Motor neuron (in vitro differentiated cells): Measurements from ENCODE around the gene ARMH3. TPM values are rescaled to one million over a fixed set of nuclear protein-coding genes. Genes with fewer than 3 reads are reported as not detected.
A peak's percentile ranks its signal among the peaks of the same experiment; 100 is the strongest.

Experiments used
- ATAC-seq, 8 experiments: fragments of 200-7000 bp; cut with Tn5 transposase; replicated peaks in 6 of 8; 2 replicates each; pipeline ENCODE4 v1.8.0; 2021; ENCODE audit warnings: mild to moderate bottlenecking in 8 of 8, moderate library complexity in 8 of 8
- H3K27ac ChIP-seq, 2 donors: fragments of 250-450 bp; sonication (Bioruptor Pico); 2 replicates each; pipeline ENCODE4 v1.9.0; 2021; ENCODE audit warnings: antibody characterized with exemption in 2 of 2, mild to moderate bottlenecking in 2 of 2, moderate library complexity in 1 of 2
- H3K4me1 ChIP-seq, 2 donors: fragments of 250-450 bp; sonication (Bioruptor Pico); replicated peaks in 1 of 2; 2 replicates each; pipeline ENCODE4 v1.6.1; 2021; ENCODE audit warnings: antibody characterized with exemption in 2 of 2, mild to moderate bottlenecking in 2 of 2, moderate library complexity in 1 of 2
- H3K4me3 ChIP-seq, 5 donors: fragments of 250-450 bp; sonication (Bioruptor Pico); 2 replicates each; pipeline ENCODE4 v1.9.0; 2021; ENCODE audit warnings: antibody characterized with exemption in 5 of 5, mild to moderate bottlenecking in 5 of 5, moderate library complexity in 4 of 5
- WGBS, 10 experiments: fragments of 450-650 bp; shearing (Covaris generic); methylation state at CpG; one replicate each; pipeline ENCODE4 v1.0.0; 2022; 5-methylcytosine and 5-hydroxymethylcytosine counted together
- in situ Hi-C, 9 experiments: fragments of 400-800 bp; cut with MboI; loops; one replicate each; pipeline ENCODE4 v1.15.0; 2021; ENCODE audit warnings: low sequenced_read_pairs in 9 of 9, low pct_unique_long_range_greater_than_20kb in 2 of 9; ENCODE audit not compliant: unreplicated experiment in 9 of 9
- total RNA-seq, 8 experiments: library from RNA; unstranded; fragments of 300-600 nt; gene quantifications; 2 replicates each; pipeline versions ENCODE4 v1.2.3 to v1.2.4, GENCODE V29; 2022

ARMH3 gene
- total RNA-seq, 8 experiments from 2014 or later, result 5.5 to 18.3 (median 10.0) TPM

- WGBS, 10 experiments, result 73 to 100% (median 95%) methylated on average over 1 to 4 of the region's 4 CpGs; no CpG with 5 or more reads in 1 of the 10 experiments
- Histone ChIP-seq H3K4me1 (peaks cover 9 to 13% of the 10 kb centered on the region in 2 donors), H3K4me3 (no peak overlapping the region), H3K27ac (no peak overlapping the region)
- no peak for ATAC-seq
- in situ Hi-C loops, result no loop called here
These were observed 149.3 kb downstream of the ARMH3 start for GRCh38 chr10:101906586-101907183.

GRCh38 chr10:101905251-101905650 is 150.7 kb downstream of the ARMH3 start:
- H3K27ac ChIP-seq, result no peak overlapping the region
- 86 to 100% (median 100%) methylated on average over 1 to 2 of the region's 2 CpGs; no CpG with 5 or more reads in 4 of the 10 experiments for WGBS, 10 experiments
- no peak overlapping the region for H3K4me3 ChIP-seq
- ATAC-seq, result no peak
- in situ Hi-C loops, result no loop called here
- peaks cover 13 to 16% of the 10 kb centered on the region in 2 donors for H3K4me1 ChIP-seq

- WGBS, 10 experiments, result 60 to 93% (median 73%) methylated on average over 1 to 6 of the region's 7 CpGs; no CpG with 5 or more reads in 2 of the 10 experiments
- H3K4me1 ChIP-seq, result peaks cover 13 to 16% of the 10 kb centered on the region in 2 donors
- no peak overlapping the region for H3K4me3 ChIP-seq
- H3K27ac ChIP-seq, result no peak overlapping the region
- in situ Hi-C loops, result no loop called here
- ATAC-seq, result peak in 2 of 8 experiments; percentile 39 to 86
These were observed 152.0 kb downstream of the ARMH3 start for GRCh38 chr10:101903827-101904550.

GRCh38 chr10:101902820-101903145 is 153.2 kb downstream of the ARMH3 start:
- Histone ChIP-seq H3K4me1 (peaks cover 13 to 16% of the 10 kb centered on the region in 2 donors), H3K27ac (no peak overlapping the region), H3K4me3 (no peak overlapping the region)
- in situ Hi-C loops, result no loop called here
- WGBS, 10 experiments, result 54 to 100% (median 77%) methylated on average over 1 to 4 of the region's 4 CpGs; no CpG with 5 or more reads in 2 of the 10 experiments
- peak in 1 of 8 experiments; percentile 19 for ATAC-seq

- WGBS, 10 experiments, result 23 to 100% (median 60%) methylated on average over 1 to 7 of the region's 7 CpGs; no CpG with 5 or more reads in 3 of the 10 experiments
- ATAC-seq, result peak in 4 of 8 experiments; percentile 27 to 72 (median 43)
- no peak overlapping the region for H3K4me3 ChIP-seq
- H3K4me1 ChIP-seq, result peaks cover 13 to 16% of the 10 kb centered on the region in 2 donors
- in situ Hi-C loops, result no loop called here
- no peak overlapping the region for H3K27ac ChIP-seq
These were observed 153.7 kb downstream of the ARMH3 start for GRCh38 chr10:101902032-101902819.

GRCh38 chr10:101901340-101901739 is 154.6 kb downstream of the ARMH3 start:
- H3K4me3 ChIP-seq, result no peak overlapping the region
- H3K4me1 ChIP-seq, result peaks cover 13 to 16% of the 10 kb centered on the region in 2 donors
- WGBS, 10 experiments, result 60 to 100% (median 85%) methylated on average over 1 to 5 of the region's 6 CpGs; no CpG with 5 or more reads in 4 of the 10 experiments
- in situ Hi-C loops, result no loop called here
- H3K27ac ChIP-seq, result no peak overlapping the region
- peak in 1 of 8 experiments; percentile 26 for ATAC-seq

- in situ Hi-C loops, result loop anchor here in 3 of 9 experiments (25.0 kb wide), 1 partner anchor 115 kb away; no protein-coding TSS in a partner anchor
- Histone ChIP-seq H3K27ac (no peak overlapping the region), H3K4me3 (no peak overlapping the region), H3K4me1 (peaks cover 6 to 13% of the 10 kb centered on the region in 2 donors)
- 46 to 100% (median 83%) methylated on average over 1 to 4 of the region's 4 CpGs; no CpG with 5 or more reads in 1 of the 10 experiments for WGBS, 10 experiments
- ATAC-seq, result peak in 2 of 8 experiments; percentile 28 to 56
These were observed 158.3 kb downstream of the ARMH3 start for GRCh38 chr10:101897633-101898032.

GRCh38 chr10:101896225-101896877 is 159.6 kb downstream of the ARMH3 start:
- peak in 3 of 8 experiments; percentile 79 to 92 (median 91) for ATAC-seq
- 83 to 92% (median 83%) methylated on average over 1 of the region's 1 CpG; no CpG with 5 or more reads in 7 of the 10 experiments for WGBS, 10 experiments
- Histone ChIP-seq H3K4me1 (peaks cover 0 to 4% of the 10 kb centered on the region in 2 donors), H3K4me3 (no peak overlapping the region), H3K27ac (no peak overlapping the region)
- in situ Hi-C loops, result loop anchor here in 3 of 9 experiments (25.0 kb wide), 1 partner anchor 116 kb away; no protein-coding TSS in a partner anchor

- ATAC-seq, result no peak
- Histone ChIP-seq H3K4me3 (no peak overlapping the region), H3K4me1 (no peaks in the 10 kb centered on the region), H3K27ac (no peak overlapping the region)
- WGBS, 10 experiments, result 89 to 100% (median 98%) methylated on average over 1 to 4 of the region's 4 CpGs; no CpG with 5 or more reads in 4 of the 10 experiments
- in situ Hi-C loops, result loop anchor here in 3 of 9 experiments (25.0 kb wide), 1 partner anchor 117 kb away; no protein-coding TSS in a partner anchor
These were observed 160.2 kb downstream of the ARMH3 start for GRCh38 chr10:101895781-101896180.

- Histone ChIP-seq H3K27ac (no peak overlapping the region), H3K4me3 (no peak overlapping the region), H3K4me1 (no peaks in the 10 kb centered on the region)
- in situ Hi-C loops, result loop anchor here in 3 of 9 experiments (25.0 kb wide), 1 partner anchor 118 kb away; no protein-coding TSS in a partner anchor
- 57 to 100% (median 89%) methylated on average over 1 to 3 of the region's 3 CpGs for WGBS, 10 experiments
- no peak for ATAC-seq
These were observed 161.2 kb downstream of the ARMH3 start for GRCh38 chr10:101894742-101895141.

- in situ Hi-C loops, result loop anchor here in 3 of 9 experiments (25.0 kb wide), 1 partner anchor 118 kb away; no protein-coding TSS in a partner anchor
- WGBS, 10 experiments, result 80 to 100% (median 96%) methylated on average over 1 to 5 of the region's 6 CpGs; no CpG with 5 or more reads in 2 of the 10 experiments
- ATAC-seq, result no peak
- Histone ChIP-seq H3K27ac (no peak overlapping the region), H3K4me3 (no peak overlapping the region), H3K4me1 (no peaks in the 10 kb centered on the region)
These were observed 161.7 kb downstream of the ARMH3 start for GRCh38 chr10:101894266-101894665.

GRCh38 chr10:101893510-101894120 is 162.4 kb downstream of the ARMH3 start:
- Histone ChIP-seq H3K4me1 (peaks cover 1 to 2% of the 10 kb centered on the region in 2 donors), H3K27ac (no peak overlapping the region), H3K4me3 (no peak overlapping the region)
- no peak for ATAC-seq
- WGBS, 10 experiments, result 63 to 100% (median 89%) methylated on average over 1 of the region's 1 CpG; no CpG with 5 or more reads in 1 of the 10 experiments
- in situ Hi-C loops, result loop anchor here in 3 of 9 experiments (25.0 kb wide), 1 partner anchor 119 kb away; no protein-coding TSS in a partner anchor
